Hematopoietic multipotent progenitor cell (in vitro differentiated cells): ENCODE data around the gene PARD3. TPM values are rescaled to one million over a fixed set of nuclear protein-coding genes. Genes with fewer than 3 reads are reported as not detected.

ENCODE experiments used
- DNase-seq, 3 donors: peaks; one replicate each; pipeline ENCODE4 v3.0.0-alpha.2; 2011 to 2015; ENCODE audit warnings: low read depth in 2 of 3, low spot score in 2 of 3
- total RNA-seq: library from RNA; depleted of rRNA; stranded (reverse); fragments of >200 nt; gene quantifications from one replicate; pipeline ENCODE4 v1.2.3, GENCODE V29; 2012

PARD3 gene
- total RNA-seq, 1 donor = 3.2 TPM

DNA sequence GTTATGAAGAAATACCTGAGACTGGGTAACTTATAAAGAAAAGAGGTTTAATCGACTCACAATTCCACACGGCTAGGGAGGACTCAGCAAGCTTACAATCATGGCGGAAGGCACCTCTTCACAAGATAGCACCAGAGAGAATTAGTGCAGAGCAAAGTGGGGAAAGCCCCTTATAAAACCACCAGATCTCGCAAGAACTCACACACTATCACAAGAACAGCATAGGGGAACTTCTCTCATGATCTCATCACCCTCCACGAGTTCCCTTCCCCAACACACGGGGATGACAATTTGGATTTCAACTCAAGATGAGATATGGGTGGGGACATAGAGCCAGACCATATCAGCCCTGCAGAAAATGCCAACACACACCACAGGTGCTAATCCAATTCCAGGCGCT, 218.7 kb downstream of the PARD3 start:
- no peak for DNase-seq

DNA sequence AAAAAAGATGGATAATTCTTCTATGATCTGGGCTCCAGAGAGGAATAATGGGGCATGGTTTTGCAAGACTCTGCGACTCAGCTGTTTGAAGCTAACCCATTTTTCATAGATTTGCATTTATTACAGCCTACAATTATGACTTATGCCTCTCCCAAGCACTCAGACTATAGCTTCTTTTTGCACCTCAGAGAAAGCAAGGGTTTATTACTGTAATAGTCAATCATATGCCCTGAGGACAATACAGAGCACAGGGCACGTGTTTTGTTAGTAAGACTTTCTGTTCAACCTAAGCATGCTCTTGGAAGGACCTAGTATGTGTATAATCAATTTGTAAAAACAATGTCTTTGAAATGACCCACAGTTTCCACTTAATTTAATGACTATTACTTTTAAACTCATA, 221.2 kb downstream of the PARD3 start:
- DNase-seq = no peak

GRCh38 chr10:34593374-34593890, 221.7 kb downstream of the PARD3 start:
- no peak for DNase-seq

DNA sequence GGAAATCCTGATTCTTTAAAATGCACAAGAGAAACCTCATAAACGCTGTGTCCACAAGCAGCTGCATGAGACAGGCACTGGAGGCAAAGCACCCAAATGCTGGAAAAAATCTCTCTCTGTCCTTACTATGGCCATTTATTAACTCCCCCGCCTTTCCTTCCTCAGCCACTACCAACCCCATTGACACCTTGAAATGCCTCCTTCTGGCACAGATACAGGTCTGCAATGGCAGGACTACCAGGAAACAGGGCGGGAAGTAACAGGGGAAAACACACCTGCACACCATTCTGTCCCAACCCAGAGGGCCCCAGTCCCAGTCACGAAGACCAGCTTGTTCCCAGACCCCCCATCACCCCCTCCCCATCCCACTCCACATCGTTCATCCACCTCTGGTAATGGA, 224.3 kb downstream of the PARD3 start:
- no peak for DNase-seq

DNA sequence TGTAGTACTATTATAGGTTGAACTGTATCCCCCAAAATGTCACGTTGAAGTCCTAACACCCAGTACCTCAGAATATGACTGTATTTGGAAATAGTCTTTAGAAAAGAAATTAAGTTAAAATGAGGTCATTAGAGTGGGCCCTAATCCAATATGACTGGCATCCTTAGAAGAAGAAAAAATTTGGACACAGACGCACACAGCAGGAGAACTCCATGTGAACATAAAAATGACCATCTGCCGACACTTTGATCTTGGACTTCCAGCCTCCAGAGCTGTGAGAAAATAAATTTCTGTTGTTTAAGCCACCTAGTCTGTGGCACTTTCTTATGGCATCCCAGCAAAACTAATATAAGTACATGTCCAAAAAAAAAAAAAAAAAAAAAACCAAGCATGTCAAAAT, 225.8 kb downstream of the PARD3 start:
- no peak for DNase-seq

- DNase-seq = no peak
Observed at GRCh38 chr10:34587680-34588019, 227.4 kb downstream of the PARD3 start.

DNA sequence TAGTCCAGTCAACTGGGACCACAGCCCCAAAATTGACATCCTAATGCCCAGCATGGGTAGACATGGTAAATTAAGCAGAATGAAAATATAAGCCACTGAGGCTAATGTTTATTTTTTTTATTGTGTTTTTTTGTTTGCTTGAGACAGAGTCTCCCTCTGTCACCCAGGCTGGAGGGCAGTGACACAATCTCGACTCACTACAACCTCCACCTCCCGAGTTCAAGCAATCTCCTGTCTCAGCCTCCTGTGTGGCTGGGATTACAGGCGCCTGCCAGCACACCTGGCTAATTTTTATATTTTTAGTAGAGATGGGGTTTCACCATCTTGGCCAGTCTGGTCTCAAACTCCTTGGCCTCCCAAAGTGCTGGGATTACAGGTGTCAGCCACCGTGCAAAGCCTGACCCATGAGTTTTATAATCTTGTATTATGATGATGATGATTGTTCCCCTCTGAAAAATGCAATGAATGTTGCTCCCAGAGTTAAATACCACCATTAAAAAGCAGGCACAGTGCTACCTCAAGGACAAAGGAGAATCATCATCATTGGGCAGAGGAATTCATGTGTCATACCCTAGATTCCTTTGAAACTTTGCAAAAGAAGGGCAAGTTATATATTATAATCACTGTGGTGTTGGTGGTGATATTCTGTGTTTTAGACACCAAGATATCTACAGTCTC, 228.0 kb downstream of the PARD3 start:
- DNase-seq = no peak

GRCh38 chr10:34585422-34586112, 229.5 kb downstream of the PARD3 start:
- no peak for DNase-seq

DNA sequence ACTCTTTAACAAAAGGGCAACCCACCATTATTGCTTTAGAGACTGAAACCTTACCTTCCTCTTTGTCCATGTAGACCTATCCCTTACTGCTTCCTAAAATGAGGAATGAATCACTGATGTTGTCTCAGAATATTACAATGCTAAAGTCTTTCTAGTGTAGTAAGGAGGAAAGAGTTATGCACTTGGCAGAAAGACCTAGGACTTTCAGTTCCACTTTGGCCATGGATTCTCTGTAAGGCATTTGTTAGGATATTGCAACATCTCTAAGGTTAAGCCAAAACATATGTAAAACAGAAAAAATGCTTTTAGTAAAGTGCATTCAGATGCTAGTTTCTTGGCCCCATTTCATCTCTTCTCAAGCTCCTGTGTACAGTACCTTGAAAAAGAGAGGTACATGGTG, 230.9 kb downstream of the PARD3 start:
- no peak for DNase-seq

DNA sequence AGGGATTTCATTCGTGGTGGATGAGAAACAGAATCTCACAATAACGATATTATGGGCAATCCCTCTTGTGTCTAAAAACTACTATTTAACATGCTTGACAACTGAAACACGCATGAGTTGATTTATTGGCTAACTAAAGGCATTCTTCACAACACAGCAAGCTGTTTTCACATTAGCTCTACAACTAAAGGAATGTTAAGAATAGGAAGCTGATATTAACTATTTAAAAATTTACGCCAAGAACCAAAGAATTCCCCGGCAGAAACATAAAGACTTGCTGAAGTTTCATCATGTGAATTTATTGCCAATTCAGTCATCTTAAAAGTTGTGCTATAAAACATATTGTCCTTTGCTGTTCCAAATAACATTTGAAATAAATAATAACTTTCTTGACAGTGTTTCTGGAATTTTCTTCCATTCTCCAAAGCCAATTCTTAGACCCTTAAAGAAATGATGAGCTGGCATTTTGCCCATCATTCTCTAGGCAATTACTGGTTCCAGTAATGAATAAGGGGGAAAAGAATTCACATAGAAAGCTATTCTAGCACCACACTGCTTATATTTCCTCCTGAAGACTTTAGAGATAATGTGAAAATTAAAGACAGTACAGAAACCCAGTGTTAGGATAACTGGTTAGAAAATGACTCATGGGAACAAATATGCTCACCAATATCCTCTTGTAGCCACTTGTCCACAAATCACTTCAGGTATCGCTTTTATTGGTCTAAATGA, 233.1 kb downstream of the PARD3 start:
- no peak for DNase-seq

DNA sequence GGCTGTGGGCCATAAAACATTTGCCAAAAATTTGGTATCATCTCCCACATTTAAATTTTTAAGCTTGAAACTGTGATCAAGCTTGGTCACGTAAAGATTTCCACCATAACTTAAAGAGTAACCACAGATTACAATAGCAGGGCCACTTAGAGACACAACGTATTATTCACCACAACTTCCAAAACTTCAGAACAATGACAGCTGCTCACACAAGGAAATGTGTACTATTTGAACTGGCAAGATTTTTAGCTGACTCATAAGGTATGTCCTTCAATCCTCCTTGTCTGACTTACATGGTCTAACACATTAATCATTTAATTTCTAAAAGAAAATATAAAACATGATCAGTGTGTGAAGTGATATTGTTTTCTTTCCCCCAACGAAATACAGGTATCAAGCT, 234.5 kb downstream of the PARD3 start:
- no peak for DNase-seq

DNA sequence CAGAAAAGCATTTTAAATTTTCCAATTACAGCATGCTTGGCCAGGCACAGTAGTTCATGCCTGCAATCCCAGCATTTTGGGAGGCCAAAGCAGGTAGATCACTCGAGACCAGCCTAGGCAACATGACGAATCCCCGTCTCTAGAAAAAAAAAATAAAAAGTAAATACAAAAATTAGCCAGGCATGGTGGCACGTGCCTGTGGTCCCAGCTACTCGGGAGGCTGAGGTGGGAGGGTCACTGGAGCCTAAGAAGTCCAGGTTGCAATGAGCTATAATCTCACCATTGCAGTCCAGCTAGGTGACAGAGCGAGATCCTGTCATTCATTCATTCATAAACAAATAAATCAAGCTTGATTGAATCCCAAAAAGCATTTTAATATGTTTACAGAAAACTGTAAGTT, 234.9 kb downstream of the PARD3 start:
- no peak for DNase-seq

GRCh38 chr10:34578468-34578867, 236.6 kb downstream of the PARD3 start:
- no peak for DNase-seq

DNA sequence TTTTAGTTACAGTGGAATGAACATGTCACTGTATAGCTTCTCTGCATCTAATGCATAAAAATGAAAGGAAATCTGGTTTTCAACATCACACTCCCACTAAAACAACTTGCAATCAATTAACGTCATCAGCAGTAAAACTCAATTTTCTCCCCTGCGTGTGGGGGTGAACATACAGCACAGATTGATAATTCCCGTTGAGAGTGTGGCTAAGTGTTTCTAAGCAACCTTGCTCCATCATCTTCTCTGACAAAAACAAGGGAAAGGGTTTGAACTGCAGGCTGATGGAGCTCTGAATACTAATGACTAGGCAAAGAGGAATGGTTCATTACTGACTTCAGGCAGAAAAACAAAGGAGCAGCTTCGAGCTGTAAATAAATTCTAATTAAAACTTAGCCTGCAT, 238.3 kb downstream of the PARD3 start:
- DNase-seq = no peak

- DNase-seq = no peak
Observed at GRCh38 chr10:34575882-34576281, 239.2 kb downstream of the PARD3 start.

GRCh38 chr10:34574353-34574934, 240.7 kb downstream of the PARD3 start:
- DNase-seq = no peak

- no peak for DNase-seq
Observed at GRCh38 chr10:34570887-34571286, 244.2 kb downstream of the PARD3 start.

DNA sequence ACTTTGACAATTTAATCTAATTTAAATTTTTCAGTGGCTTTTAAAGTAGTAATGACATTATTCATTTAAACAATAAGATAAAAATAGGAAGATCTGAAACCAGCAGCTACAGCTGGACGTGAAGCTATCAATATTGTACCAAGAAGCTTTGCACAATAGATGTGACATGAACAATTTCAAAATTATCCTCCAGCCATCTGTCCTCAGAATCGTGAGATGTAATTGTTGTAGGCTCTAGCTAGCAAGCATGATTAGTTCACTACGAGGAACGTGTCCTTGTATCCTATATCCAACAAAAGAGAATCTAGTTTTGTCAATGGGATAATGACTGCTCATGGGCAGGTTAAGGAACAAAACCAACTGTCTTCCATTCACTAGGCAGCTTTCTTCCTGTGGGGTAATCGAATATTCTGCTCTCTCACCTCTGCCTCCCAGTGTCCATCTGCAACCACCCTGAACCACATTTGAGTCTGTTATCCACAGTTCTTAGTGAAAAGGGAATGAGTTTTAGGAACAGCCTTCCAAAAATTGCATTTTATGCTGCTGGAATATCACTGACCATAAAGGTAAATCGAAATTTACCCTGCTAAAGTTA, 247.3 kb downstream of the PARD3 start:
- DNase-seq = no peak

DNA sequence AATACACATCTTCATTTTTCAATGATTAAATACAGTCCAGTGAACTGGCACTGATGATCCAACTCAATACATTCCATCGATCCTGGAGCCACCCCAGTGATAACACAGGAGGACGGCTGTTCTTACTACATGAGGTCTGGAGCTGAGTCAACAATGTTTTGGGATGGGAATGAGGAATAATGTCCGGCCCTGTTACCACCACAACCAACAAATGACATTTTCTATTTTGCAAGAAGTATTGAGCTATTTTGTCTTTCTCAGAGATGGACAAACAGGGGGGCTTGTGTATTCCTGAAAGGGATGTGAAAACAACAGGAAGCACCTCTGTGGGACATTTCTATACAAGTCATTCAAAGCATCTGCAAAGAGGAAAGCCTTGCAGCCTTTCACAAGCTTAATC, 249.2 kb downstream of the PARD3 start:
- no peak for DNase-seq

GRCh38 chr10:34558093-34558583, 257.0 kb downstream of the PARD3 start:
- DNase-seq = no peak

GRCh38 chr10:34557173-34557572, 257.9 kb downstream of the PARD3 start:
- no peak for DNase-seq
